ENCODE measurements around the gene RSBN1.

DNA sequence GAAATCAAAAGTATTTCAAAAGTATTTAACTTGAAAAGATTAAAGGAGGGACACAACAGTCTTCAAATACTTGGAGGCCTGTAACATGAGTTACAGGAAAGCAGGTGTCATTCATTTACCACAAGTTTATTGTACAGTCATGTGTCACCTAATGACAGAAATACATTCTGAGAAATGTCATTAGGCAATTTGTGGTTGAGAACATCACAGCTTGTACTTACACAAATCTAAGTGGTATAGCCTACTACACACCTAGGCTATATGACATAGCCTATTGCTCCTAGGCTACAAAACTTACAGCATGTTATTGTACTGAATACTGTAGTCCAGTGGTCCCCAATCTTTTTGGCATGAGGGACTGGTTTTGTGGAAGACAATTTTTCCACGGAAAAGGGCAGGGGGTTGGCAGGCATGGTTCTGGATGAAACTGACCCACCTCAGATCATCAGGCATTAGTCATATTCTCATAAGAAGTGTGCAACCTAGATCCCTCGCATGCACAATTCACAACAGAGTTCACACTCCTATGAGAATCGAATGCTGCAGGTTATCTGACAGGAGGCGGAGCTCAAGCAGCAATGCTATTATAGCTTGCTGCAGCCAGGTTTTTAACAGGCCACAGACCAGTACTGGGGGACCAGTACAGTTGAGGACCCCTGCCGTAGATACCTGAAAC, 28.0 kb downstream of the RSBN1 start:
- TF ChIP-seq, protein P1, sequence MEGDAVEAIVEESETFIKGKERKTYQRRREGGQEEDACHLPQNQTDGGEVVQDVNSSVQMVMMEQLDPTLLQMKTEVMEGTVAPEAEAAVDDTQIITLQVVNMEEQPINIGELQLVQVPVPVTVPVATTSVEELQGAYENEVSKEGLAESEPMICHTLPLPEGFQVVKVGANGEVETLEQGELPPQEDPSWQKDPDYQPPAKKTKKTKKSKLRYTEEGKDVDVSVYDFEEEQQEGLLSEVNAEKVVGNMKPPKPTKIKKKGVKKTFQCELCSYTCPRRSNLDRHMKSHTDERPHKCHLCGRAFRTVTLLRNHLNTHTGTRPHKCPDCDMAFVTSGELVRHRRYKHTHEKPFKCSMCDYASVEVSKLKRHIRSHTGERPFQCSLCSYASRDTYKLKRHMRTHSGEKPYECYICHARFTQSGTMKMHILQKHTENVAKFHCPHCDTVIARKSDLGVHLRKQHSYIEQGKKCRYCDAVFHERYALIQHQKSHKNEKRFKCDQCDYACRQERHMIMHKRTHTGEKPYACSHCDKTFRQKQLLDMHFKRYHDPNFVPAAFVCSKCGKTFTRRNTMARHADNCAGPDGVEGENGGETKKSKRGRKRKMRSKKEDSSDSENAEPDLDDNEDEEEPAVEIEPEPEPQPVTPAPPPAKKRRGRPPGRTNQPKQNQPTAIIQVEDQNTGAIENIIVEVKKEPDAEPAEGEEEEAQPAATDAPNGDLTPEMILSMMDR (IDR thresholded peaks at IDR 0.05; ENCODE audit: low read length): no peak
- TF ChIP-seq EZH2 (IDR thresholded peaks at IDR 0.05; ENCODE audit: borderline replicate concordance, low read length): no peak
